ENCODE measurements around the gene MT2A. TPM values are rescaled to one million over a fixed set of nuclear protein-coding genes. Genes with fewer than 3 reads are reported as not detected.

Gene MT2A
- total RNA-seq, 1 donor from 2014 or later = 34.0 TPM

- DNase-seq (ENCODE audit: low read depth) = no peak
- no peak for TF ChIP-seq CTCF (IDR thresholded peaks at IDR 0.05; ENCODE audit: insufficient read depth, low read length, severe bottlenecking)
- Histone ChIP-seq H3K4me3 (ENCODE audit: low read depth, low read length) (no peak overlapping the region), H3K27me3 (ENCODE audit: control insufficient read depth, insufficient read depth, low read length) (peaks cover 11% of the 10 kb centered on the region), H3K36me3 (ENCODE audit: control insufficient read depth, insufficient read depth, low read length) (no peaks in the 10 kb centered on the region)
- FAIRE-seq = no peak
These were observed 21.8 kb downstream of the MT2A start for GRCh38 chr16:56630134-56630533.

- H3K27me3 ChIP-seq (ENCODE audit: control insufficient read depth, insufficient read depth, low read length) = peaks cover 21% of the 10 kb centered on the region
- no peak for TF ChIP-seq CTCF (IDR thresholded peaks at IDR 0.05; ENCODE audit: insufficient read depth, low read length, severe bottlenecking)
- DNase-seq (ENCODE audit: low read depth) = no peak
- H3K36me3 ChIP-seq (ENCODE audit: control insufficient read depth, insufficient read depth, low read length) = no peaks in the 10 kb centered on the region
- no peak overlapping the region for H3K4me3 ChIP-seq (ENCODE audit: low read depth, low read length)
- FAIRE-seq = no peak
These were observed 22.8 kb downstream of the MT2A start for GRCh38 chr16:56631197-56631596.

GRCh38 chr16:56631832-56632155 lies 23.4 kb downstream of the MT2A start:
- Histone ChIP-seq H3K27me3 (ENCODE audit: control insufficient read depth, insufficient read depth, low read length) (peaks cover 24% of the 10 kb centered on the region), H3K4me3 (ENCODE audit: low read depth, low read length) (peak overlapping the region; percentile 41), H3K36me3 (ENCODE audit: control insufficient read depth, insufficient read depth, low read length) (no peaks in the 10 kb centered on the region)
- FAIRE-seq (no peak), DNase-seq (ENCODE audit: low read depth) (no peak)
- TF ChIP-seq CTCF (IDR thresholded peaks at IDR 0.05; ENCODE audit: insufficient read depth, low read length, severe bottlenecking) = no peak

GRCh38 chr16:56632156-56632847 lies 23.9 kb downstream of the MT2A start, which contains the start of gene MT1M:
Gene MT1M, plus strand, starts transcription at chr16:56632659. Its CDS starts 73 bp downstream, at chr16:56632732.
- DNase-seq (ENCODE audit: low read depth) = no peak
- no peak for TF ChIP-seq CTCF (IDR thresholded peaks at IDR 0.05; ENCODE audit: insufficient read depth, low read length, severe bottlenecking)
- Histone ChIP-seq H3K27me3 (ENCODE audit: control insufficient read depth, insufficient read depth, low read length) (peaks cover 24% of the 10 kb centered on the region), H3K4me3 (ENCODE audit: low read depth, low read length) (peak within 1 kb of the TSS; percentile 41), H3K36me3 (ENCODE audit: control insufficient read depth, insufficient read depth, low read length) (no peaks in the 10 kb centered on the region)
- FAIRE-seq = no peak

GRCh38 chr16:56632848-56633365 lies 24.5 kb downstream of the MT2A start:
- no peak for TF ChIP-seq CTCF (IDR thresholded peaks at IDR 0.05; ENCODE audit: insufficient read depth, low read length, severe bottlenecking)
- Histone ChIP-seq H3K36me3 (ENCODE audit: control insufficient read depth, insufficient read depth, low read length) (no peaks in the 10 kb centered on the region), H3K4me3 (ENCODE audit: low read depth, low read length) (no peak overlapping the region), H3K27me3 (ENCODE audit: control insufficient read depth, insufficient read depth, low read length) (peaks cover 25% of the 10 kb centered on the region)
- DNase-seq (ENCODE audit: low read depth) (no peak), FAIRE-seq (no peak)

- DNase-seq (ENCODE audit: low read depth) (no peak), FAIRE-seq (no peak)
- Histone ChIP-seq H3K27me3 (ENCODE audit: control insufficient read depth, insufficient read depth, low read length) (peaks cover 28% of the 10 kb centered on the region), H3K36me3 (ENCODE audit: control insufficient read depth, insufficient read depth, low read length) (no peaks in the 10 kb centered on the region), H3K4me3 (ENCODE audit: low read depth, low read length) (no peak overlapping the region)
- no peak for TF ChIP-seq CTCF (IDR thresholded peaks at IDR 0.05; ENCODE audit: insufficient read depth, low read length, severe bottlenecking)
These were observed 25.2 kb downstream of the MT2A start for GRCh38 chr16:56633535-56633934.

All from bronchial epithelial cell (primary cell).